Measurements from ENCODE around the gene PLAU.

The PLAU gene

DNA sequence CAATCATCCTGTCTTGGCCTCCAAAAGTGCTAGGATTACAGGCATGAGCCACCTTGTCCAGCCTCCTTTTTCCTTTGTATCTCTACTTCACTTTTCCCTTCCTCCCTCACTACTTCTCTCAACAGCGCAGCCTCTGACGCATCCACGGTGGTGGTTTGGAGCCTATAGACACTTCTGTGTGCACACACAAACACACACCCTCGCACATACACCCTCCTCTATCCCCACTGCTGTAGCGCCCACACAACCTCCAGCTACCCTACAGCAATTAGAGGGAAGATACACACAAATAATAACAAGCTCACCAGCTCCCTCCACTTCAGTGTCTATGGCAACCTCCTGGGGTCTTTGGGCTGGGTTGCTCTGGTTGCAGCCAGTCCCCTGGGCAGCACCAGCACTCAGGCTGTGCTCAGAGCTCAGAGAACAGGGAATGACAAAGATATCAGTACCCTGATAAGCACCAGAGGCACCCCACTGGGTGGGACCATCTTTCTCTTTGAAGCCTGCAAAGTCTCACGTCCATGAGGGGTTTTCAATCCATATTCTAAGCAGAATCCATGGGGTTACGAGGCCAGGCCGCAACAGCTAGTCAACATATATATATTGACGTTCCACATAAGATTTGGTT is 33.3 kb upstream of the PLAU start:
- Histone ChIP-seq H3K4me1 (ENCODE audit: control insufficient read depth, insufficient read depth, low read length) (peaks cover 11% of the 10 kb centered on the region), H3K36me3 (ENCODE audit: control insufficient read depth, insufficient read depth, low read length) (peaks cover 2% of the 10 kb centered on the region; the same call in 1 of the 2 replicates), H3K9me3 (ENCODE audit: control insufficient read depth, insufficient read depth, low read length) (no peaks in the 10 kb centered on the region), H3K9ac (ENCODE audit: low read depth, low read length) (no peak overlapping the region), H3K27me3 (ENCODE audit: control insufficient read depth, insufficient read depth, low read length) (no peaks in the 10 kb centered on the region; the same call in 1 of the 2 replicates), H3K4me3 (ENCODE audit: low read depth, low read length) (no peak overlapping the region), H3K27ac (ENCODE audit: low read depth, low read length) (no peak overlapping the region)

DNA sequence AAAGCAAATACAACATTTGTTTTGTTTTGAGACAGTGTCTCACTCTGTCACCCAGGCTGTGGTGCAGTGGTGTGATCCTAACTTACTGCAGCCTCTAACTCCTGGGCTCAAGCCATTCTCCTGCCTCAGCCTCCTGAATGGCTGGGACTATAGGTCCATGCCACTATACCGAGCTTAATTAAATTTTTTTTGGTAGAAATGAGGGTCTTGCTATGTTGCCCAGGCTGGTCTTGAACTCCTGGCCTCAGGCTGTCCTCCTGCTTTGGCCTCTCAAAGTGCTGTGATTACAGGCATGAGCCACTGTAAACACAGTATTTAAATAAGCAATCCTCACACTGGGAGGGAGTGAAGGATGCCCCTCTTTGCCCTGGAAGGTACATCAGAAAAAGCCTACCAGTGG is 32.6 kb upstream of the PLAU start:
- no peaks in the 10 kb centered on the region for H3K36me3 ChIP-seq (ENCODE audit: control insufficient read depth, insufficient read depth, low read length)
- H3K9me3 ChIP-seq (ENCODE audit: control insufficient read depth, insufficient read depth, low read length) = no peaks in the 10 kb centered on the region
- no peak overlapping the region for H3K9ac ChIP-seq (ENCODE audit: low read depth, low read length)
- H3K4me1 ChIP-seq (ENCODE audit: control insufficient read depth, insufficient read depth, low read length) = peaks cover 7% of the 10 kb centered on the region
- no peak overlapping the region for H3K4me3 ChIP-seq (ENCODE audit: low read depth, low read length)
- no peak overlapping the region for H3K27ac ChIP-seq (ENCODE audit: low read depth, low read length)
- no peaks in the 10 kb centered on the region; the same call in 1 of the 2 replicates for H3K27me3 ChIP-seq (ENCODE audit: control insufficient read depth, insufficient read depth, low read length)

DNA sequence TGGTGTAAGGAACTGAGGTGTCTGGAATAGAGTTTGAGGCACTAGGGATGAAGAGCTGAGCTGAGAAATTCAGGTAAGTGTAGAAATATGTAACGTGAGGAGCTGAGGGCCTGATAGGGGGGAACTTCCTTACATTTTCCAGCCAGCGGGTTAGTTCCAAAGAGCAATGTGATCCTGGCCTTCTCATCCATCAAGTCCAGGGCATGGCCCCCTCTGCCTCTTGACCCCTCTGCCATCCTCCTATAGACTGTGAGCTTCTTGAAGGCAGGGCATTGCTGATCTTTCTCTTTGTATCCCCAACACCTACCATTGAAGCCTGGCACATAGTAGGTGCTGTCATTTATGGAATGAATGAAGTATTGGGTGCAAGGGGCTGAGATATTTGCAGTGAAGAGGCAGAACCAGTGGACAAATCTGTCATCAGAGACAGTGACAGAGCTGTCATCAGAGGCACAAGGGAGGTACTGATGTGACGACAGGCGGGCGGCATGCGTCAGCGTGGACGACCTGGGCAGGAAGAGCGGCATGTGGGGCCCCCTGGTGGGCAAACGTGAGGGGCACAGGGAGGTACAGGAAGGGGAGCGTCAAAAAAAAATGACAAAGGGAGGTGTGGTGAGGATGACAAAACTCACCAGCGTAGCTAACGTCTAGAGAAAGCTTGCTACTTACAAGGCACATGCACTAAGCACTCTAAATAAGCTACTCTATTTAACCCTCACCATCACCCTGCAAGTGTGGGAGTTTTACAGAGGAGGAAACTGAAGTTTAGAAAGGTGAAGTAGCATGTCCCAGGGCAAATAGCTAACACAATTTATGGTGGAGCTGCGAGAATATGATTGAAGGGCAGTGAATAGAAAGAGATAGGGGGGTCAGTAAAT is 31.4 kb upstream of the PLAU start:
- H3K27me3 ChIP-seq (ENCODE audit: control insufficient read depth, insufficient read depth, low read length) = no peaks in the 10 kb centered on the region; the same call in 1 of the 2 replicates
- no peaks in the 10 kb centered on the region for H3K36me3 ChIP-seq (ENCODE audit: control insufficient read depth, insufficient read depth, low read length)
- peaks cover 6% of the 10 kb centered on the region for H3K4me1 ChIP-seq (ENCODE audit: control insufficient read depth, insufficient read depth, low read length)
- H3K27ac ChIP-seq (ENCODE audit: low read depth, low read length) = no peak overlapping the region
- no peaks in the 10 kb centered on the region for H3K9me3 ChIP-seq (ENCODE audit: control insufficient read depth, insufficient read depth, low read length)
- no peak overlapping the region for H3K9ac ChIP-seq (ENCODE audit: low read depth, low read length)
- no peak overlapping the region for H3K4me3 ChIP-seq (ENCODE audit: low read depth, low read length)

DNA sequence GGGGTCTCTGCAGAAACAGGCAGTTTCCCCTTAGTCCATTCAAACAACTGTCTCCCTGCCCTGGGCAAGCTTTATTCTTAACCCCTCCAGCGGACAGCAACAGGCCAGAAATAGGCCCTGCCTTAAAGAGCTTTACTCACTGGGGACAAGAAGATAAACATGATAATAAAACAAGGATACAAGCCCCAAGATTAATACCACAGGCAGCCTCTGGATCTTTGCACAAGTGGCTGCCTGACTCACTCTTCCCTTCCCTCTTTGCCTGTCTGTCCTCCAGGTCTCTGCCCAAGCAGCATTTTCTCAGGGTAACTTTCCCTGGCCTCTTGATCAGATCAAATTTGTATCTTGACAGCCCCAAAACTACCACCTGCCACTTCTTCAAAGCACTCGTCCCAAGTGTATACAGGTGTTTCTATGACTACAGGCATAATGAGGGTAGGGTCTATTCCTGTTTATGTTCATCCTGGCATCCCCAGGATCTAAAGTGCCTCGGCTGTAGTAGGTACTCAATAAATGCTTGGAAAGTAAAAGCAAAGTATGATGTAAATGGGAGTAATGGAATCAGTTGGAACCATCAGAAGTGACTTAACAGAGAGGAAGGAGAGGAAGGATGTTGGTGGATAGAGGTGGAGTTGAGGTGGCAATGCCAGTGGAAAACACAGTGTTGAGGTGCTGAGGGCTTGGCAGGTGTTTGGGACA is 29.6 kb upstream of the PLAU start:
- H3K9me3 ChIP-seq (ENCODE audit: control insufficient read depth, insufficient read depth, low read length) = no peaks in the 10 kb centered on the region

DNA sequence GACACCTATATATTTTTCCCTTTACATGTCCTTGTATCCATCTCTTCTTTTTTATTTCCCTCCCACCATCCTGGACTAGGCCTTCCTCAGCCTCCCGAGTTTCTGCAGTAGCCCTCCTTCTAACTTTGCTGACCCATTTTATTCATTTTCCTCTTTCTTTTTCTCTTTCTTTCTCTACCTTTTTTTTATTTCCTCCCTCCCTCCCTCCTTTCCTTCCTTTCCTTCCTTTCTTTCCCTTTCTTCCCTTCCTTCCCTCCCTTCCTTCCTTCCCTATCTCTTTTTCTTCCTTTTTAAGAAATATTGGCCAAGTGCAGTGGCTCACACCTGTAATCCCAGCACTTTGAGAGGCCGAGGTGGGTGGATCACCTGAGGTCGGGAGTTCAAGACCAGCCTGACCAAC is 26.9 kb upstream of the PLAU start:
- no peaks in the 10 kb centered on the region for H3K27me3 ChIP-seq (ENCODE audit: control insufficient read depth, insufficient read depth, low read length)
- no peak overlapping the region for H3K4me3 ChIP-seq (ENCODE audit: low read depth, low read length)
- H3K36me3 ChIP-seq (ENCODE audit: control insufficient read depth, insufficient read depth, low read length) = no peaks in the 10 kb centered on the region
- H3K4me1 ChIP-seq (ENCODE audit: control insufficient read depth, insufficient read depth, low read length) = peaks cover 16% of the 10 kb centered on the region
- H3K9ac ChIP-seq (ENCODE audit: low read depth, low read length) = no peak overlapping the region
- no peak overlapping the region for H3K27ac ChIP-seq (ENCODE audit: low read depth, low read length)
- H3K9me3 ChIP-seq (ENCODE audit: control insufficient read depth, insufficient read depth, low read length) = no peaks in the 10 kb centered on the region

More for the DNA sequence above, 29.6 kb upstream of the PLAU start:
- Histone ChIP-seq H3K36me3 (ENCODE audit: control insufficient read depth, insufficient read depth, low read length) (no peaks in the 10 kb centered on the region), H3K9ac (ENCODE audit: low read depth, low read length) (no peak overlapping the region), H3K27me3 (ENCODE audit: control insufficient read depth, insufficient read depth, low read length) (no peaks in the 10 kb centered on the region), H3K27ac (ENCODE audit: low read depth, low read length) (no peak overlapping the region), H3K4me1 (ENCODE audit: control insufficient read depth, insufficient read depth, low read length) (peaks cover 6% of the 10 kb centered on the region), H3K4me3 (ENCODE audit: low read depth, low read length) (no peak overlapping the region)

DNA sequence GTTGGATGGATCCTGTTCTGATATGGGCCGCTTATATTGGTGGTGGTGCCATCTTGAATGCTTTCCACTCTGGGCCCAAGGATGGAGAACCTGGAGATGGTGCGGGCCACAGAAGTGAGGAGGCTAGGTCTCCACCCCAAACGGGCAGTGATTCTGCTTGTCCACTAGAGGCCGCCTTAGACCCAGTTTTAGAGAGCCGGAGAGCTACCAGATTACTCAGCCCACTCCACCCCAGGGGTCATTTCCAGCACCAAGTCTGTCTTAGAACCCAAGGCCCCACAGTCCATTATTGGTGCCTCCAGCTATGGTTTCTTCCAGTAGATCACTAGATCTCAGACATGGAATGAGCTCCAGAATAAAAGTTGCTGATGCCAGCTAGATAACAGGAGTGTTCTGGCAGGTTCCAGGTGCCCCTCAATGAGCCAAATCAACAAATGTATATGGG is 24.8 kb upstream of the PLAU start:
- no peaks in the 10 kb centered on the region for H3K36me3 ChIP-seq (ENCODE audit: control insufficient read depth, insufficient read depth, low read length)
- no peak overlapping the region for H3K4me3 ChIP-seq (ENCODE audit: low read depth, low read length)
- no peak overlapping the region for H3K27ac ChIP-seq (ENCODE audit: low read depth, low read length)
- no peaks in the 10 kb centered on the region for H3K27me3 ChIP-seq (ENCODE audit: control insufficient read depth, insufficient read depth, low read length)
- peaks cover 14% of the 10 kb centered on the region for H3K4me1 ChIP-seq (ENCODE audit: control insufficient read depth, insufficient read depth, low read length)
- H3K9me3 ChIP-seq (ENCODE audit: control insufficient read depth, insufficient read depth, low read length) = no peaks in the 10 kb centered on the region
- H3K9ac ChIP-seq (ENCODE audit: low read depth, low read length) = no peak overlapping the region

DNA sequence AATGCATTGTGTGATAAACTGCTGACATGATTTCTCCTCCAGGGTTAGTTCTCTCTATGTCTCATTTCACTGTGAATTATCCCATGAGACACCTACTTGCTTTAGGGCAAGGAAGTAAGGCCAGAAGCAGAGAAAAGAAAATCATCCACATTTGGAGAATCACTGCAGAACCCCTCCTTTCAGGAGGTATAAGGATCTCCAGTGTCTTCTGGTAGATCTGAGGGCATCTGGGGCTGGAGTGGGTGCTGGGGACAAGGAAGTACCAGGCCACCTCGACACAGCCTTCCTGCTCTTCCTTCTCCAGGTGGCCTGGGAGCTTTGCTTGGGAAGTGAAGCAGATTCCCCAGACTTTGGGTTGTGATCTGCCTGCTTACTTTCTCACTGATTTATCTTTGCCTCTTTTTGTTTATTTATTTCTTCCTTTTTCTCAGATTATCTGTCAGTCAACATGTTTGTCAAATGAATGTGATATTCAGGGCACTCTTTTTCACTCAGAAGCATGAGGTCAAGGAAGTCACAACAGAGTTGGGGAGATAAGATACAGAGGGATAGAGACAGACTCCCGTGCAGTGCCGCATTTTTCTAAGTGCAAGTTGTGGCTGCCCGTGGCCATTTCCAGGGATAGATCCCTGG is 24.2 kb upstream of the PLAU start:
- Histone ChIP-seq H3K4me3 (ENCODE audit: low read depth, low read length) (no peak overlapping the region), H3K4me1 (ENCODE audit: control insufficient read depth, insufficient read depth, low read length) (peaks cover 14% of the 10 kb centered on the region), H3K27me3 (ENCODE audit: control insufficient read depth, insufficient read depth, low read length) (no peaks in the 10 kb centered on the region), H3K36me3 (ENCODE audit: control insufficient read depth, insufficient read depth, low read length) (no peaks in the 10 kb centered on the region), H3K9ac (ENCODE audit: low read depth, low read length) (no peak overlapping the region), H3K9me3 (ENCODE audit: control insufficient read depth, insufficient read depth, low read length) (no peaks in the 10 kb centered on the region), H3K27ac (ENCODE audit: low read depth, low read length) (no peak overlapping the region)

DNA sequence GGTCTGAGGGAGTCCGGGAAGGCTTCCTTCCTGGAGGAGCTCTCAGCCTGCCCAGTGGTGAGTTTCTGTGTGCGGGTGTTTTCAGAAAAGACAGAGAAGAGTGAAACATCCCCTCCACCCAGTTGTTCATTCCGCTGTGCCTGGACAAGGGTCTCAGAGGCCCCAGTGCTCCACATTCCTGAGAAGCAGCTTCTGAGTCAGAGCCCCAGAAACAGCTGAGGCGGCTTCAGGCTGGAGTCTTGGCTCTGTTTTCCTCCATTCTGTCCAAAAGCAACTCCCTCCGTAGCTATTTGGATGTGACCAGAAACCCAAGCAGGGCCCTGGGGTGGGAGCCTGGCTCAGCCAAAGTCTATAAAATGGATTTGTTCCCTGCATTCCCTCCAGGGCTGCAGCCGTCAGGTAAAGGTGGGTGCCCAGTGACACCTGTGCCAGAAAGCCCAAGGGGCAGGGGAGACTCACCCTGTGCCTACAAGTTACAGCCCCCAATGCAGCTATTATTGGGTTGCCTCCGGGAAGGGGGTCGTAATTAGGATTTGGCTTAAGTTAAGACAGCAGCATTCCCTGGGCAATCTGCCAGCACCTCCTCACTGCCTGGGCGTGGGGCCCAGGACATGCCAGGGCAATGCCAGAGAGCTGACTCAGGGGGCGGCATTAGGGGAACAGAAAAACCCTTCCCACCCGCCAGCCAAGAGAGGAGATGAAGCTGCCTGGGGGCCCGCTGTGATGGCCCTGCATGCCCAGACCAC is 23.5 kb upstream of the PLAU start:
- no peaks in the 10 kb centered on the region for H3K36me3 ChIP-seq (ENCODE audit: control insufficient read depth, insufficient read depth, low read length)
- no peaks in the 10 kb centered on the region for H3K9me3 ChIP-seq (ENCODE audit: control insufficient read depth, insufficient read depth, low read length)
- H3K9ac ChIP-seq (ENCODE audit: low read depth, low read length) = no peak overlapping the region
- H3K4me3 ChIP-seq (ENCODE audit: low read depth, low read length) = no peak overlapping the region
- H3K27me3 ChIP-seq (ENCODE audit: control insufficient read depth, insufficient read depth, low read length) = no peaks in the 10 kb centered on the region
- H3K27ac ChIP-seq (ENCODE audit: low read depth, low read length) = peak overlapping the region; percentile 41
- H3K4me1 ChIP-seq (ENCODE audit: control insufficient read depth, insufficient read depth, low read length) = peaks cover 14% of the 10 kb centered on the region

DNA sequence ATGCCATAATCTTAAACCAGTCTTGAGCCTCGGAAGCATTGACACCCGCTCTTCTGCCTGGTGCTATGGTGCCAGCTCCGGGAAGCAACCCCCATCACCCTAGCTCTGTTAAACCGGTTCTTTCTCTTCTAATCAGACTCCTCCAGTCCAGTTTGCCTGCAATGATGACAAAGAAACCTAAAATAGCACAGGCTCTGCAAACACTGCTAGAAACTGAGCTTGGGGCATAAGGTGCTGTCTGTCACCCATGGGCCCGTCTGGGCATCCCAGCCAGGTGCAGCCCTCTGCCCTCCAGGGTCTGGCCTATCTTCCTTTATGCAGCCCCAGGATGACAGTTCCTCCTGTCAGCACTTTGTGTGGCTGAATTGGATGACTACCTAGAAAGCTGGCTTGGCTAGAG is 22.4 kb upstream of the PLAU start:
- no peak overlapping the region for H3K27ac ChIP-seq (ENCODE audit: low read depth, low read length)
- no peak overlapping the region for H3K9ac ChIP-seq (ENCODE audit: low read depth, low read length)
- no peak overlapping the region for H3K4me3 ChIP-seq (ENCODE audit: low read depth, low read length)

DNA sequence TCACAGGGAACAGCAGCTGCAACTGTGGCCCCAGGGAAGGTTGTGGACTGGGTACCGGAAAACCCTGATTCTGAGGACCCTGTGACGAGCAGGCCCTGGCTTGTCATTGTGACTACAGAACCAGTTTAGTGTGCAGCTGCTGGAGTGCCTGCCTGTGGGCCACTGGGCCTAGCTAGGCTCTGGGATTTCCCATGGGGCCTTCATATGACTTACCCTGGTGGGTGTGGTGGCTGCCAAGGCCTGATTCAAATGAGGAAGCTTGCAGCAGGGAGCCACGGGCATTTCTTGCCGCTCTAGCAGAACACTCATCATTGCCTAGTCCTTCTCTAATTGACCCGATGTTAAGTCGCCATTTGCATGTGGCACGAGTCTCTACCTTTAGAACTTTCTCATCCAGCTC is 21.9 kb upstream of the PLAU start:
- Histone ChIP-seq H3K27me3 (ENCODE audit: control insufficient read depth, insufficient read depth, low read length) (no peaks in the 10 kb centered on the region), H3K4me3 (ENCODE audit: low read depth, low read length) (no peak overlapping the region), H3K36me3 (ENCODE audit: control insufficient read depth, insufficient read depth, low read length) (no peaks in the 10 kb centered on the region), H3K4me1 (ENCODE audit: control insufficient read depth, insufficient read depth, low read length) (peaks cover 14% of the 10 kb centered on the region), H3K9ac (ENCODE audit: low read depth, low read length) (no peak overlapping the region), H3K27ac (ENCODE audit: low read depth, low read length) (no peak overlapping the region), H3K9me3 (ENCODE audit: control insufficient read depth, insufficient read depth, low read length) (no peaks in the 10 kb centered on the region)

More for the DNA sequence above, 22.4 kb upstream of the PLAU start:
- Histone ChIP-seq H3K27me3 (ENCODE audit: control insufficient read depth, insufficient read depth, low read length) (no peaks in the 10 kb centered on the region), H3K36me3 (ENCODE audit: control insufficient read depth, insufficient read depth, low read length) (no peaks in the 10 kb centered on the region), H3K4me1 (ENCODE audit: control insufficient read depth, insufficient read depth, low read length) (peaks cover 14% of the 10 kb centered on the region), H3K9me3 (ENCODE audit: control insufficient read depth, insufficient read depth, low read length) (no peaks in the 10 kb centered on the region)
